HG03097 (cell line): ENCODE measurements around the gene PTPRE.

Source experiments
- ATAC-seq: cut with Tn5 transposase; IDR thresholded peaks from one replicate; pipeline ENCODE4 v1.9.1; 2021; ENCODE audit not compliant: unreplicated experiment, low FRiP score

The PTPRE gene

DNA sequence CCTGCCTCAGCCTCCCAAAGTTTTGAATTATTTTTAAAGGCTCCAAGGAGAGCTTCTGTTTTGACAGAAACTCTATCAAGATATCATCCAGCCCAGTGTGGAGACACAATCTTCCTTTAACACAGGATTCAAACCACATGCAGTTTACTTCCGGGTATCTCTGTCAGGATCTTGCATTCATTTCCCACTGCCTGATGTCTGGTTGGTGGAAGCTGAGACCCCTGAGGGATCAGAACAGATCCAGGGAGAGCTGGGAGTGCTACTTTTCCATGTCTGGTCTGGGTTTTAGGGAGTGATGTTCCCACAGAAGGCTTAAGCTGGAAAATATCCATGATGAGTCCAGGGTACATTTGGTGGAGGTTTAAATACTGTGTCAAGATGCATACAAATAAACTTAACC lies 16.7 kb downstream of the PTPRE start:
- no peak for ATAC-seq

DNA sequence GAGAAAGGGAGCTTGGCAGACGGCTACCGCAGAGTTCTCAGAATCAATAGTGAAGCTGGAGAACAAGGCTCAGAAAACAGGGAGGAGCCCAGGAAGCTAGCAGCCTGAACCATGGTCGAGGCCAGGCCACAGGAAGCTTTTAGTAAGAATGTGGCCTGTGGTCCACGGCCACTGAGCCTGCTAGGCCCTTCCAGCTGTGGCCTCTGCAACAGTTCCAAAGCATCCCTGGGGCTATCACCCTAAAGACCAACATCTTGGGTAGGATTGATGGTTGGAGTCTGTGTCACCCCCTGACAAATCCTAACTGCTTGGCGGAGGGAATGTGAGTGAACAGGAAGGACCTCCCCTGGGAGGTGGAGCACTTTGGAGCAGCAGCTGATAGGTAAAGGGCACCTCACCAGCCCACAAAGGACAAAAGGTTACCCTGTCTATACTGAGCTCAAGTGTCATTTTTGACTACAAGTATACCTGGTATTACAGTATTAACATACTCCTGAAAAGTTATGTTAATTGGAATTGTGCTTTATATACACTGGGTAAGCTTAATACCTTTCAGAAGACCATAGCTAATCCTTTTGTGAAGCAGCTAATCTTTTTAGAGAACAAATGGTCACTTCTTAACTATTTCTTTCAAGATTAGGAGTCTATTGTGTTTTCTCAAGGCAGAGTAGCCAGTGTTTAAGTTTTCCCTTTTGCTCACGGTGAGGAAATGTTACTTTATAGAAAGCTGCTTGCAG lies 18.7 kb downstream of the PTPRE start:
- no peak for ATAC-seq

- no peak for ATAC-seq
Measured at GRCh38 chr10:127926455-127926854, 19.6 kb downstream of the PTPRE start.

GRCh38 chr10:127928021-127928806 lies 21.3 kb downstream of the PTPRE start:
- no peak for ATAC-seq

DNA sequence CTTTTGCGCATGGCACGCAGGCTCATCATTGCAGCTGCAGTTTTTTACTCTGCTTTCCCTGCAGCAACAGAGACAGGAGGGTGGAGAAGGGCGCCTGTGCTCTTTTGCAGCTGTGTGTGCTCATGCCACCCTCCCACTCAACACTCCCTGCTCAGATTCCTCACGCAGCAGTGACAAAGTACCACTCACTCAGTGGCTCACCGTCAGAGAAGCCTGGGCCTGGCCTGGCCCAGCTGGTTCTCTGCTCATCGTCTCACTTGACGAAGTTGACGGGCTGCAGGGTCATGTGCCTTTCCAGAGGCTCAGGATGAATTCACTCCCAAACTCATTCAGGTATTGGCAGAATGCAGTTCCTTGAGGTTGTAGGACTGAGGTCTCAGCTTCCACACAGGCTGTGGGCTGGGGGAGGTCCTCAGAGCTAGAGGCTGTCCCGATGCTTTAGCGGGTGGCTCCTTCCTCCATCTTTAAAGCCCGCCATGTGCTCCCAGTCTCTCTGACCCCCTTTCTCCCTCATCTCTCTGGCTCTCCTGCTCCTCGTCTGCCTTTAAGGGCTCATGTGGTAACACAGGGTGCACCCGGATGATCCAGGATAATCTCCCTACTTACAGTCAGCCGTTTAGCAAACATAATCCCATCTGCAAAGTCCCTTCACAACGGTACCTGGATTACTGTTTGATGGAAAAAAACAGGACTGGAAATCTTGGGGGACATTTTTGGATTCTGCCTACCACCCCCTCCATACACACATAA lies 25.8 kb downstream of the PTPRE start:
- no peak for ATAC-seq

GRCh38 chr10:127933271-127933670 lies 26.4 kb downstream of the PTPRE start:
- no peak for ATAC-seq

DNA sequence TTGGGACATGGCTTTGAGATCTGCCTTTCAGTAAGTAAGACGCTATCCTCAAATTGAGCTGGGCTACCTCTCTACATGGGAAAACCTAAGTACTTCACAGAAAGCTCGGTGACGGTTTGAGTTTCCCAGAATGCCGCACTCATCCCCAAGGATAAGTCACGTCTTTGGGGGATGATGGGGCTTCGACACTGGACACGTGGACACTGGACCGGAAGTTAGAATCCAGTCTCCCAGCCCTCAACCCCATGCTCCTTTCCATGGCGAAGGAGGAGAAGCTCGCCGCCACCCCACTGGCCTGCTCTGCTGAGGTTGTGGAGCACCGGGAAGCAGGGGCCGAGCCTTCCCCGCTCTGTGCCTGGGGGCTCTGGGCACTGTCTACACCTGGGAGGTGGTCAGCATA lies 27.5 kb downstream of the PTPRE start:
- no peak for ATAC-seq

GRCh38 chr10:127935071-127935561 lies 28.2 kb downstream of the PTPRE start:
- ATAC-seq, result no peak

DNA sequence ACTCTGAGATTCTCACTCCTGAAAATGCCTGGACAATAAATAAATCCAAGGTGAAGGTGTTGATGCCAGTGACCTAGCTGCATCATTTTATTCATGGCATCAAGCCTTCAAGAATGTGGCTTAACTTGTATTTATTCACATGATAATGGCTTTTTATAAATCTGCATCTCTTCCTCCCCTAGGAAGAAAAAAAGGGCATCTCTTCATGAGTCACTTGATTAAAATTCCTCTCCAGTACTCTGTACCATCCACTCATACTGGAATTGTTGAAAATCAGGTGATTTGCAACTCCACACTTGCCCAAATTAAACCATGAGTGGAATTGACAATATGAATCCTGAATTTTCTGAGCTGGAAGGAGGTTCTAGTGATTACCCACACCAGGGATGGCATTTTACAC lies 30.2 kb downstream of the PTPRE start:
- no peak for ATAC-seq

GRCh38 chr10:127937915-127938463 lies 31.1 kb downstream of the PTPRE start:
- no peak for ATAC-seq

DNA sequence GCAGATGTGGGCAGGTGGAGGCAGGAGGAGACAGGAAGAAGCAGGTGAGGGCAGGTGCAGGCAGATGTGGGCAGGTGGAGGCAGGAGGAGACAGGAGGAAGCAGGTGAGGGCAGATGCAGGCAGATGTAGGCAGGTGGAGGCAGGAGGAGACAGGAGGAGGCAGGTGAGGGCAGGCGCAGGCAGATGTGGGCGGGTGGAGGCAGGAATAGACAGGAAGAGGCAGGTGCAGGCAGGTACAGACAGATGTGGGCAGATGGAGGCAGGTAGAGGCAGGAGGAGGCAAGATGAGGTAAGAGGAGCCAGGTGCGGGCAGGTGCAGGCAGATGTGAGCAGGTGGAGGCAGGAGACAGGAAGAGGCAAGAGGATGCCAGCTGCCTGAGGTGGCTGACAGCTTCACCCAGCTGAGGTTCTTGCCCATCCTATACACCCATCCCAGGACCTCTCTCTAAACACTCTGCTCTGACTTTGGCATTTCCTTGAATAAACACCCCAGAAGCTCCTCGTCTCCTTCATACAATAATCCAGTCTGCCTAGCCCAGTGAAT lies 33.0 kb downstream of the PTPRE start:
- ATAC-seq, result no peak

DNA sequence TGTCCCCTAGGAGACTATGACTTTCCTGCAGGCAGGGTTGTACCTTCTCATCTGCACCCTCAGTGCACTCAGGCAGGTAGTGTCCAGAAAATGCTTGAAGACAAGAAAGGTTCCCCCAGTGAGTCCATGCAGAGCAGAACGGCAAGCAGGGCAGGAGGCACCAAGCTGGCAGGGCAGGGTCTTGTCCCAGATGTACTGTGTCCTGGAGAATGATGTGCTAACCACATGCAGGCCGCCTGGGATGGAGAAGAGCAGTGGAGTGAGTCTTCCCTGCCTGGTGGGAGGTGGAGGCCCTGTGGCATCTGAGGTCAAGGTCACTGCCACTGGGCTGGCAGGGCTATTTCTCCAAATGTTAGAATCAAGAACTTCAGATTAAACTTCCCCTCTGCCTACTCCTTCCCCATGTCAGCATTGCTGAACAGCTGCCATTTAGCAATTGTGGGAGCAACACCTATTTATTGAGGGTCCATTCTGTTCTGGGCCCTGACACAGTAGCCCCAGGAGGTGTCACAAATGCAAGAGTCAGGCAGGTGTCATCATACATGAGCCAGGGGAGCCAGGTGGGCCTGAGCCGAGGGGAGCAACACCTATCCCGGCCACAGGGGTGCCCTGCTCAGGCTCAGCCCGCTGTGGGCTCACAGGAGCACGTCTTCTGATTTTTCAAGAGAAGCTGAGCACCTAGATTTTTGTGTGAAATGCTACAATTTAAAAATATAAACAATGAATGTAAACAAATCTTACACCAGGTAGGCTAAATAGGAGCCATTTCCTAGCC lies 34.1 kb downstream of the PTPRE start:
- ATAC-seq, result no peak

DNA sequence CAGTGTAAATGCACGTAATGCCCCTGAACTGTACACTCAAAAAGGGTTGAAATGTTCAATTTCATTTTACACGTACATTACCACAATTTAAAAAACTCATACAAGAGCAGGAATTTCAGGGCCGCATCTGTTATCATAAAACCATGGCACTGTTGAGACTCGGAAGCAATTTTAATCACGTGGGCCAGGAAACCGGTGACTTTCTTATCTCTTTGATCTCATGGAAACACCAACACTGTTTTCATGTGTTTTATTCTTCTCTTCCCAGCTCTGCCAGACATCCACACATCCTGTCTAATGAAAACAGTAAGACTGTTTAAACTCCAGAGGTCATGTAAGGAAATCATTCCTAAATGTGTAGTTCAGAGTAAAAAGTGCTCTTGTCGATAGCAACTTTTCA lies 35.9 kb downstream of the PTPRE start:
- ATAC-seq, result no peak

DNA sequence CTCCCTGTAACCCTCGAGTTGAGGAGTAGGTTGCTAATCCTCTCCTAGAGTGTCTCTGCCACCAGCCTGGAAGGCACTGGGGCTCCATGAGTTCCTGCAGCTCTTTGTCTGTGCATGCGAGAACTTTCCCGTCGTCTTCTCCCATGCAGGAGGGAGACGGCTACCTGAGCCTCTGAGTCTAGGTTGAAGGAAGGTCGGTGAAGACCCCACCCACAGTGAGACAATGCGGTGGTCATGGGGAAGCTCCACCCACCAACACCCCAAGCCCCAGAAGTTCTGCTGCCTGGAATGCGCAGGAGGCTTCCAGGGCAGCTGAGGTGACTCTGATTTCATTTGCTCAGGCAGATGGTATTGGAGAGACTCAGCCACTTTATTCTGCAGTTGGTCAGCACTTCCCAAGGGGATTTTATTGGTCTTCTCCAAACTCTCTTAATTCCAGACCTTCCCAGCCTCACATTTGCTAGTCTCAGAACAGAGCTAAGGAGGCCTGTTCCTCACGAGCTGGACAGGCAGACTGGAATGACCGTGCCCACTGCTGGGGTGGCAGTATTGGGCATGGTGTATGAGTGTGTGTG lies 36.5 kb downstream of the PTPRE start:
- ATAC-seq, result no peak

DNA sequence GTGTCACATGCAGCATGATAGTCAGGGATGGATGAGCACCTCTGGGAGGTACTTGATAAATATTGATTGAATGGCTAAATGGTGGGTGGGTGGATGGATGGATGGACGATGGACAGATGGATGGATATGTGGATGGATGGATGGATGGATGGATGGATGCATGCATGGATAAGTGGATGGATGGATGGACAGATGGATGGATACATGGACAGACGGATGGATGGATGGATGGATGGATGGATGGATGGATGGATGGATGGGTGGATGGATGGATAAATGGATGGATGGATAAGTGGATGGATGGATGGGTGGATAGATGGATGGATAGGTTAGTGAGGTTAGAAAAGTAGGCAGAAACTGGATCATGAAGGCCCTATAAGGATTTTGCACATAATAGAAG lies 37.4 kb downstream of the PTPRE start:
- no peak for ATAC-seq

DNA sequence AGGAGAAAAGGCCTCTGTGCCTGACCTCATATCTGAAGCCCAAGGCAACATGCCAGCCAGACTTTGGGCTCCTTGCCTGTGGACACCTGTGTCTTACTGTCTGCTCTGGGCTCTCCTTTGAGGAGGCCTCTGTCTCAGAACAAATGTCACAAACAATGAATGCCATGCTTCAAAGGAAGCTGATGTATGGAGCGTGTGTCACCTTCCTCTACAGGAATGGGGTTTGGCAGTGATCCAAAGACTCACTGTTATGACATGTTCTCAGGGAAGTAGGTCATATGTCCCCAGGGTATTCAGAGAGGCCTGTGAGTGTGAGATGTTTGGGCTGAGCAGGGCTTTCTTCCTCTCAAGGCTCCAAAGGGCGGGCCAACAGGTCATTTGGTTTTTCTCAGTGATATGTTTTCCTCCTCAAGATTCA lies 38.4 kb downstream of the PTPRE start:
- no peak for ATAC-seq

- no peak for ATAC-seq
Measured at GRCh38 chr10:127945948-127946711, 39.2 kb downstream of the PTPRE start.

DNA sequence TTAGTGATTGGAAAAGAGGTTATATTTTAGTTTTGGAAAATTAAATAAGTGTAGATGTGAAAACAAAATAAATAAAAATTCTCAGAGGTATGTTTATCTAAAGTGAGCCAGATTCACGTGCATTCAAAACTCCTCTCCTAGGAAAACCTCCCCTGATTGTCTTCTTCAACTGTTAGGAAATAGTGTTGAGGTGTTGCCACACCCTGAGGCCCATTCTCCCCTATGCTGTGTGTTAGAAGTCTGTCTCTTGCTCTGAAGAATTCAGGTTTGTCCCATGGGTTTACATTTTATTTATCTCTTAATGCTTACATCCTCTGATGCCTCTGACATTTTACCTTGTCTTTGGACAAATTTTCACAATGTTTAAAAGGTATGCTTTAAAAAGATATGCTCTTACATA lies 40.3 kb downstream of the PTPRE start:
- no peak for ATAC-seq

- no peak for ATAC-seq
Measured at GRCh38 chr10:127948791-127949190, 41.9 kb downstream of the PTPRE start.
